GM19193 (cell line): Measurements from ENCODE around the gene HOXD10.

ENCODE experiments used
- POLR2A ChIP-seq: IDR thresholded peaks from 4 replicates; pipeline ENCODE4 v1.6.1; 2011; ENCODE audit not compliant: insufficient read depth, insufficient read length; ENCODE audit errors: extremely low read depth

The HOXD10 gene

DNA sequence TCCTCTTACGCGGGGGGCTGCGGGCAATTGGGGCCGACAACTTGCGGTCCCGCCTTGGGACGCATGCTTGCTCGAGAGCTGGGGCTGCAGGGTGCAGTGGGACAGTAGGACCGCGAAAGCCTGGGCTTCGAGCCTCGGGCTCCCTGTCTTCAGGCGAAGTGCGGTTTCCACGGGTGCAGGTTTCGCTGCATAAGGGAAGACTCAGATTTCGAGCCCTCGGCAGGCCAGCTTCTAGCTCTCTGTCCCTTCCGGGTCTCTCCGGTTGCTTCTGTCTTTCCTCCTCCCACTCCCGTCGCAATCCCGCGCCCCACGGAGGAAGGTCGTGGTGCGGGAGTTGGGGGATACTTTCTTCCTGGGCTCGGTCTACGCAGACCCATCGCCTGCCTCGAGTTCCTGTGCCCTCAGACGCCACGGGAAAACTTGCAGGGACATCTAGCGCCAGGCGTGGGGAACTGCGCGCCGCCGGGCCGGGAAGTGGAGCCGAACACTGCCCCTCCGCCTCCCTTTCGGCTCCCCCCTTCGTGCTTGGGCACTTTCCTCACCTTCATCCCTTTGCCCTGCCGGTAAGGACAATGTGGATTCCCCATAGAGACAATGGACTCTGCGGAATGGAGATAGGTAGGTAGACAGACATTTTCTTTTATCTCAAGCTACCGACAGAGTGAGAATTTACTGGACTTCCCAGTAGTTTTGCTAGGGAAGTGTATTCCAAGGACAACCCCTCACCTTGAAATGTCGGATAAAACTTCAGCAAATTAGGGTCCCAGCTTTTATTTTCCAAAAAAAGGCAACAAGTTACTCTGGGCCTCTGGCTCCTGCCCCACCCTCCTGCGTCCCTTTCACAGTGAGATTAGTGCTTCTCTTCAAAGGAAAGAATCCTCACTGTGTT lies 28.3 kb upstream of the HOXD10 start:
- TF ChIP-seq POLR2A = no peak

DNA sequence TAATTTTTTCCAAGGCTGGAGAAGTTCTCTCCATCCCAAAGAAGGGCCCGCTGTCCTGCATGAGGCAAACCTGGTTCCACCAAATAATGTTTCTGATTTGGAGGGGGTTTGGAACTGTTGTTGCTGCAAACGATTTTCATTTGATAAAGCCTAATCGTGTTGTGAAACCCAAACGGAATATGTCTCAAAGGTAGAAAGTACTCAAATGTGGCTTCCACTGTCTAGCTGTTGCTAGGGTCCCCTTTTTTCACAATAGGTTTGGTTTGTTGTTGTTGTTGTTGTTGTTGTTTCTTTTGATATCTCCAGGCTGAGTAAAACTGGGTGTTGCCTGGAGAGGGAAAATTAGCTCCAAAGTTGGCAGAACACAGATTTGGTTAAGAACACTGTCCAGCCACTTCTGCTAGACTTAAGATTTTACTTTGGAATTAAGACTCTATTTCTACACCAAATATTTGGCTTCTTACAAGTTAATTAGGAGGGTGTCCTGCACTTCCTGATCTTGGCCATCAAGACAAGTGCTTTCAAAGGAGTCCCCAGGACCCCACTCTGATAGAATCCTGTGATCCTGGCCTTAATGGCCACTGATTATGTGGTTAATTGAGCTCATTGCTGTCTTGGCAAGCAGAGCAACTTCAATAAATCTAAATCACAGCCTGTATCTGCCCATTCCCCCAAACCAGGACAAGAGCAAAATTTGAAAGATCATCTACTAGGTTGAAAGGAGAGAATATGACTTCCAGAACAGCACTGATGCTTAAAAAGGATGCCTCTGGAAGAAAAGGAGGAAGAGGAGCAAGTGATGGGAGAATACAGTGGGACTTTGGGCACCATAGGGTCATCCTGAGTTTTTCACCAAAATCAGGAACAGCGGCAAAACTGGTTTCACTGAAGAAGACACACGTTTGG lies 27.4 kb upstream of the HOXD10 start:
- TF ChIP-seq POLR2A = no peak

DNA sequence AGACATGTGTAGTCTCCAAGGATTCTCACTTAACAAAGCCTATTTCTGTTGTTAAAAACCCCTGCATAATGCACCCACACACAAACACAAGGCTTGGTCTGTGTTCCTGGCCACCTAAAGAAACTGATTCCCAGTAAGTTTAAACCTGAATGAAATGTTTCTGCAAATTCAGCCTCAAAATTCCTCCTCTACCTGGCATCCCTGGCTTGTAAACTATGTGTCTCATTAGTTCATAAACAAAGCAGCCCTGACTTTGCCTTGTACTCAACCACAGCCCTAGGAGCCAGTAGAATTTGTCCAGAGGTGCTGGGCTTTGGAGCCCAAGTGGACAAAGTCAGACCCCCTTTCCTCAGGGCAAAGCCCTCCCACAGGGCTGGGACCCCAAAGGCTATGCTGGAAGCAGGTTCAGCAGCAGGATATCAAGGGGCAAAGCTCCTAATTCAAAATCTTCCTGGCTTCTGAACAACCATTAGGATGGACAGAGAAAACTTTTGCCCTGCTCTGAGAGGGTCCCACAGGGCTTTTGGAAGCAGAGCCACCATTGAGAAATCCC lies 26.7 kb upstream of the HOXD10 start:
- no peak for TF ChIP-seq POLR2A

DNA sequence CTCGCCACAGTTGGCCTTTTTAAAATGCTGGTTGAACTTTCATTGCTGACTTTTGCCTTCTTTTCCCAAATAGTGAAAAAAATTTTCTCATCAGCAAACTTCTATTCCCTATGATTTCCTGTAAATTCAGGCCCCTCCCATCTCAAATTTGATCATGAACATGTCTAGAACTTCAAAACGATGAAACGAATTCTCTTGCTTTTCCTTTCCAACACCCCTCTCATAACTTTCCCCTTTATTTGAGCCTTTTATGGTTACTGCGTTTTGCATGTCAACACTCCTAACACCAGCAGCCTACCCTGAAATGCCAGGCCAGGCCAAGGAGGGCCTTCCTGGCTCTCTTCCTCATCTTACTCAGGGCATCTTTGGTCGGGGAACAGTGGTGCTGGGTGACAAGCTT lies 25.7 kb upstream of the HOXD10 start:
- no peak for TF ChIP-seq POLR2A

DNA sequence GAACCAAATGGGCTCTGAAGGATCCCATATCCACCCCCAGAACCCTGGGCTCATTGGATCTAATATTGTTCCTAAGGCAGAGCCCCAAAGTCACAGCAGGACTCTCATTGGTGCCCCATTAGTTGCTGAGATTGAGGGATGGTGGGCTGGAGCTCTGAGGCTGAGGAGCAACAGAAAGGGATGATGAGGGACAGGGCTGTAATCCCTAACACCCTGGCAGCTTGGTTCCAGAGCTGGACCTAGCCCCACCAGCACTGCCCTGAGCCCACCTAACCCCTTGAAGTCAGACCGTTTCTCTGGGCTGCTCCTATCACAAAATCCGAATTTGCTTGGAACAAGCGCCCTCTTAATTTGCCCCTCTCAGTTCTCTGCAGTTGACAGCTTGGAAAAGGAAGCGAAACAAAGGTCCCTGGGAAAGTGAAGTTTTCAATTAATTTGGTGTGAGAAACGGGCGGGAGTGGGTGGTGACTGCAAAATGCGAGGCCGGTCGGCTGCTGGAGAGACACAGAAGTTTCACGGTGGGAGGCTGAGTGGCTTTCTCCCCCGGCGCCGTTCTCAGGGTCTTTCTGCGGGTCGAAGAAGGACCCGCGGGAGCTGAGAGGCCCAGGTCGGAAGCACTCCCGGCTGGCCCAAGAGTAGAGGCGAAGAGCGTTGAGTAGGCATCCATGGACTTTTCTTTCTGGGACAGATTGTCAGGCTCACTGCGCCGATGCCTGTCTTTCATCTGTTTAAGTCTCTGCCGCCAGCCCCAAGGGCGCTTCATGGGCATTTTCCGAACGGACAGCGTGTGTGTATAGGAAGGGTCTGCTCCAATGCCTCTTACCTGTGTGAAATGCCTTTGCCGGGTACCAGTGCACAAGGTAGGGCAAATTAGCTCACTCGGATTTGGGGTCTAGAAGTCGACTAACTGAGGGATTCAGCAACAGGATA lies 25.0 kb upstream of the HOXD10 start:
- no peak for TF ChIP-seq POLR2A

DNA sequence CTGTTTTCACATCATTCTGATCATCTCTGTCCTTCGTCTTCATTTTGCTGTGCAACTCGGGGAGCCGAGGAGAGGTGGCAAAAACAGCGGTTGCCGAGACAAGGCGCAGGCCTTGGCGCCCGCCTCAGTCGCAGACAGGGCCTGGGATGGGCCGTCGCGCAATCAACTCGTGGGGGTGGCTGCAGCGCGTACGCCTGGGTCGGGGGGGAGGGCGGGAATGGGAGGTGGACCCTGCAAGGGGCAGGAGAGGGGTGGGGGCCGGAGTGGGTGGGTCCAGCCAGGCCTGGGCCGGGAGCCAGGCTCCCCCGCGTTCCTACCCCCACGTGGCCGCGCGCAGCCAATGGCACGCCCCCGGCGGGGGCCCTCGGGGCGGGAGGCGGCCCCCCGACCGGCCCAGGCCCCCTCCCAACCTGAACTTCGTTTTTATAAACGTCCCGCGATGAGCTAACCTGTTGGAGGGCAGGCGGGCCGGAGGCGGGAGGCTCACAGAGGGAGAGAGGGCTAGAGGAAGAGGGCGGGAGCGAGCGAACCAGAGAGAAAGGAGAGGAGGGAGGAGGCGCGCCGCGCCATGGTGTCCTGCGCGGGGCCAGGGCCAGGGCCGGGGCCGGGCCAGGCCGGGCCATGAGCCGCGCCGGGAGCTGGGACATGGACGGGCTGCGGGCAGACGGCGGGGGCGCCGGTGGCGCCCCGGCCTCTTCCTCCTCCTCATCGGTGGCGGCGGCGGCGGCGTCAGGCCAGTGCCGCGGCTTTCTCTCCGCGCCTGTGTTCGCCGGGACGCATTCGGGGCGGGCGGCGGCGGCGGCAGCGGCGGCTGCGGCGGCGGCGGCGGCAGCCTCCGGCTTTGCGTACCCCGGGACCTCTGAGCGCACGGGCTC lies 24.1 kb upstream of the HOXD10 start, which contains the start of gene HOXD13:
HOXD13 (plus strand) TSS at position 452 of the 875 bp plus-strand sequence; CDS start at position 622, 170 bp downstream.
- TF ChIP-seq POLR2A = no peak

DNA sequence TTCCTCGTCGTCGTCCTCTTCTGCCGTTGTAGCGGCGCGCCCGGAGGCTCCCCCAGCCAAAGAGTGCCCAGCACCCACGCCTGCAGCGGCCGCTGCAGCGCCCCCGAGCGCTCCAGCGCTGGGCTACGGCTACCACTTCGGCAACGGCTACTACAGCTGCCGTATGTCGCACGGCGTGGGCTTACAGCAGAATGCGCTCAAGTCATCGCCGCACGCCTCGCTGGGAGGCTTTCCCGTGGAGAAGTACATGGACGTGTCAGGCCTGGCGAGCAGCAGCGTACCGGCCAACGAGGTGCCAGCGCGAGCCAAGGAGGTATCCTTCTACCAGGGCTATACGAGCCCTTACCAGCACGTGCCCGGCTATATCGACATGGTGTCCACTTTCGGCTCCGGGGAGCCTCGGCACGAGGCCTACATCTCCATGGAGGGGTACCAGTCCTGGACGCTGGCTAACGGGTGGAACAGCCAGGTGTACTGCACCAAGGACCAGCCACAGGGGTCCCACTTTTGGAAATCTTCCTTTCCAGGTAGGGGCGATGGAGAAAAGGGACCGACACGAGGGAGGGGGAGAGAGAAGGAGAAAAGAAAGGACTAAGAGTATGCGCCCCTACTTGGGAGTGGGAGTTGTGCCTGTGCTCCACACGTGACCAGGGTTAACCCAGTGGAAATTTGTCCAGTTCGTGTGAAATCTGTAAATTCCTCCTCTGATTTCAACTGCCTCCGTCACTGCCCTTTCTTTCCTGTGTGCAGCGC lies 23.3 kb upstream of the HOXD10 start:
- TF ChIP-seq POLR2A = no peak

DNA sequence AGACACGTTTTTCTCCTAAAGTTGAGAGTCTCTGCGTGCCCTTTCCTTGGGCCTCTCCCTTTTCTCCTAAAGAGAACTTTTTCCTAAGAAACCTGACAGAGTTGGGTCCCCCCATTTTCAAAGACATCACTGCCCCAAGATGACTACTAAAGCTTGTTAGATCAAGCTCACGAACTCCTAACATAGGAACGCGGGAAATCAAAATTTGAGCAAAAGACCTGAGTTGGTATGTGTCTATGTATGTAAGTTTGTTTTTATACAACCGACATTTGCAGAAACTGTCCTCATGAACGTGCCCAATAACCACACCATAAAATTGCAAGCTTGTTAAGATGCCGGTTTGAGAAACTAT lies 22.7 kb upstream of the HOXD10 start:
- no peak for TF ChIP-seq POLR2A

DNA sequence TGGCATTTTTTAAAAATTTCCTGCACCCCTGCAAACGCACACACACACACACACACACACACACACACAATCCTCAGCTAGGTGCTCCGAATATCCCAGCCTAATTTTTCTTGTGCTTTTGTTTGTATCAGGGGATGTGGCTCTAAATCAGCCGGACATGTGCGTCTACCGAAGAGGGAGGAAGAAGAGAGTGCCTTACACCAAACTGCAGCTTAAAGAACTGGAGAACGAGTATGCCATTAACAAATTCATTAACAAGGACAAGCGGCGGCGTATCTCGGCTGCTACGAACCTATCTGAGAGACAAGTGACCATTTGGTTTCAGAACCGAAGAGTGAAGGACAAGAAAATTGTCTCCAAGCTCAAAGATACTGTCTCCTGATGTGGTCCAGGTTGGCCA lies 22.2 kb upstream of the HOXD10 start:
- TF ChIP-seq POLR2A = no peak

DNA sequence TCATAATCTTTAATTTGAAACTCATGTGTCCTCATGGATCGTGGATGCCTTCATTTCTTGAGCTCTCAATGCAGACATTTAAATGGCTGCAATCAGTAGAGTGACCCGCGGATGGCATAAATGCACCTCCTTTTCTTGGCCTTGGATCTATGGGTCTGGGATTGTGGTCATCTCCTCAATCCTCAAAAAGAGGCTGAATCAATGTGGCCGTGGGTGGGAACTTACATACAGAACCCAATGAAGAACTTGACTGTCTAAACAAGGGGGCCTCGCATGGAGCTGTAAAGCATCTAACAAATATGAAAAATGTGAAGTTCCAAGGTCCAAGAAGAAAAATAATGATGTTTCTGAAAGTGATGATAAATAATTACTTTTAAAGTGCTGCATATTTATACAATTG lies 21.2 kb upstream of the HOXD10 start:
- TF ChIP-seq POLR2A = no peak

DNA sequence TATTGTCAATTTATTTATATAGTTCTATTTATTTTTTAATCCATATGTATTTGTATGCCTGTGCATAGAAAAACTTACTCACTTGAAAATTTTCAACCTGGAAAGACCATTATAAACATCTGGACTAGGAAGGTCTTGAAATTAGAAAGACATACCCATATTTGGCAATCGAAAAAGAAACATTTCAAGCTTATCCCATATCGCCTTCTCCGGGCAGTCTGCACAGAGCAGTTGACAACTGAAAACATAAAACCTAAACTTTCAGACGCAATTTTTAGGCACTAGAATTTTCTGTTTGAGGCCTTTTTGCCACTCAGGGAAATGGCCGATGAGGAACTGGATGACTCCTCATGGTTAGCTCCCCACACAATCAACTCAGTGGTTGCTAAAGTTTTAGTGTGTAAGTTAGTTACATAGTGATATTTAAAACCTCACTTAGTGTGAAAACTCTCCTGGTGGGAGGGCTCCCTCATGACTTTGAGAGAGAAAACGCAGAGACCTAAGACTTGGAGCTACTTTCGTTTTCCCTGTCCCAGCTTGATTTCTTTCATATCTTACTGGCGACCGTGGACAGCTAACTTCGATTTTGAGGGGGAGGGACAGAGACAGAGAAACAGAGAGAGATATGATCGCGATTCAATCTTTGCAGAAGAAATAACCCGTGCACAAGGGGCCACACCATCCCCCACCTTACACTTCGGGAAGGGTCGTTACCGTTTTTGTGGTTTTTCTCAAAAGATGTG lies 20.2 kb upstream of the HOXD10 start:
- TF ChIP-seq POLR2A = no peak
